AG08395 (cell line): ENCODE results near the gene CCDC40.

Experiments used
- DNase-seq: peaks from one replicate; pipeline ENCODE4 v3.0.0; 2012; ENCODE audit warnings: mixed read lengths, low spot score

The CCDC40 gene

DNA sequence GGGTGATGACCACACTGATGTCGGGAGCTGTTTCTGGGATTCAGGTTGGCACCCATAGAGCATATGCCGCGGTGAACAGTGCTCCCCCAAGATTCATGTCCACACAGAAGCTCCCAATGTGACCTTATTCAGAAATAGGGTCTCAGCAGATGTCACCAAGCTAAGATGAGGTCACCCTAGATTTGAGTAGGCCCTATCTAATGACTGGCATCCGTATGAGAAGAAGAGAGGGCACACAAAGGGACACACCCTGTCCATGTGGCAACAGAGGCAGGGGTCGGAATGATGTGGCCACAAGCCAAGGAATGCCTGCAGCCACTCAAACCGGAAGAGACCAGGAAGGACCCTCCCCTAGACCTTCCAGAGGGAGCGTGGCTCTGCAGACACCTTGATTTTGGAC is 36.3 kb upstream of the CCDC40 start:
- no peak for DNase-seq

DNA sequence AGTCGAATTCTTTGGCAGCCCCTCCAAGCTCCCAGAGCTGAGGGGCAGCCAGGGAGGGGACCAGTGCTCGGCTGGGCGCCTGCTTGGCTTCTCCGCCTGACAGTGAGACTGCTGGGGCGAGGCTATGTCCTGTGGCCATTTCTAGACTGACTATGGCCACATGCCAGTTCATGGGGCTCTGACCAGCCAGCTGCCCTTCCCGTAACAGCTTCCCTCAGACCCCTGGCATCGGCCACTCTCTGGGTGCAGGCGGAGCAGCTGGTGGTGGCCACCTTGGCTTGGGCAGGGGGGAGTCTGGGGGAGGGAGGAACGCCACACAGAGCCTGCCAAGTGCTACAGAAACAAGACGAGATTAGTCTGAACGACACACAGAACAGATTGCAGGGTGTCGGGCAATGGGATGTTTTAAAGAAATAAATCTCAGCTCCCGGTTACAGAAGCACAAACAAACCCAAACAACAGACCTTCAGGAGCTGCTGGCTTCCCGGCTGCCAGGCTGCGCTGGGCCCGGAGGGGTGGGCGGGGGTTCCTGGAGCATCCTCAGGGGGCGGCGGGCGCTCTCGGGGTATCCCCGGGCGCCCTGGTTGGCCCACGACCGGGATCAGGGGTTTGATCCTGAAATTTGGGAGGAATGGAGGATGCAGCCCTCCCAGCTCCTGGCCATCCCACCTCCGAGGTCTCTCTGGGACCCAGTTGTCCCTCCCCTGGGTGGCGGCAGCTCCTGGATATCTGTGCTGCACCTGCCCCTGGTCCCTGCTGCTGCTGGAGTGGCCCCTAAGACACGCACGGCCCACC is 35.3 kb upstream of the CCDC40 start:
- no peak for DNase-seq

DNA sequence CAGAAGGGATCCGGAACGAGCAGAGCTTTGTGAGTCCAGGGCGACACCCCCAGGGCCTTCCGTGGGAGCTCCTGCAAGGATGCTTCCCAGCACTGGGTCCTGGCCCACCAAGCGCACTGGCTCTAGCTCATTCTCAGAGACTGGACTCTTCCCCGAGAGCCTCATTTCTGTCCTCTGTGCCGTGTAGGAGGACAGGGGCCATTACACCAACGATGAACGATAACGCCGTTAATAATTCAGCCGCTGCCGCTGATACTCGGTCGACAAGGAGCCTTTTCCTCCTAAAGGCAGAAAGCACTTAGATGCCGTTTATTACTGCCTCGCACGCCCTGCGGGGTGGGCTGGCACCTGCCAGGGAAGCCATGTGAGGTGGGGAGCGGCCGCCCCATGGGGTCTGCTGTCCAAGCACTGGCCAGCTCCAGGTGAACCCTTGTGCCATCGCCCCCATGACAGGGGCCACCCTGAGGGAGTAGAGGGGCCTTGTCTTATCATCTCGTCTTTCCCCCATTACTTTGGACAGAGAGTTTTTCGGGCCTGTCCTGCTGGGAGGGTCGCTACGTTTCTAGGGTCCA is 34.3 kb upstream of the CCDC40 start:
- no peak for DNase-seq

DNA sequence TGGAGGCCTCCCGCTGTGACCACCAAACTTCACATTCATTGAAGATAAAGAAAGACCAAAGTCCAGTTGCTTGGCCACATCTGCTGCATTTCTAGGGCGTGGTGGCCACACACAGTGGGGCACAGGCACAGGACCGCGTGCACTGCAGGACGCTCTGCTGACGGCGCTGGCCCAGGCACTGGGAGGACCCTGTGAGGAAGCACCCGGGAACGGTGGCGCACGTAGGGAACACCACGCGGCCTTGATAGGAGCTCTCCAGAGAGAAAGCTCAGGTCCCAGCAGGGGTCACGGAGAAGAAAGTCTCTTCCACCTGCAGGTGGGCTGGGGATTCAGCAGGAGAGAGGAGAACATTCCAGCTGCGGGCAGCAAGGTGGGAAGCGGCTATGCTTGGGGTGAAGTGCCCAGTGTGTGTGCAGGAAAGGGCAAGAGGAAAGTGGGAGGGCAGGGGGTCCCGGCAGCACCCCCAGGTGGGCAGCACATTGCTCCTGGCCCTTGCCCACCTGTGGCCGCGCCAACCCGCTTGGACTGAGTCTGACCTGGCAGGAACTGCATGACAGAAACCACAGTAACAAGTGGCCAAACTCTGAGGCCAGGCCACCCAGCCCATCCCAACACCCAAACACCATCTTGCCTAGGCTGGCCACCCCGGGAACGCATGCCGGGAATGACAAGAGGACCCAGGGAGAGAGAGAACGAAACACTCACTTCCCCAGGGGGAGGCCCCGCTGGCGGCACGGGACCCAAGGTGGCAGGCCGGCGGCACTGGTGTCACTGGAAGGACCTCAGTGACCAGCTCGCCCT is 33.6 kb upstream of the CCDC40 start:
- no peak for DNase-seq

DNA sequence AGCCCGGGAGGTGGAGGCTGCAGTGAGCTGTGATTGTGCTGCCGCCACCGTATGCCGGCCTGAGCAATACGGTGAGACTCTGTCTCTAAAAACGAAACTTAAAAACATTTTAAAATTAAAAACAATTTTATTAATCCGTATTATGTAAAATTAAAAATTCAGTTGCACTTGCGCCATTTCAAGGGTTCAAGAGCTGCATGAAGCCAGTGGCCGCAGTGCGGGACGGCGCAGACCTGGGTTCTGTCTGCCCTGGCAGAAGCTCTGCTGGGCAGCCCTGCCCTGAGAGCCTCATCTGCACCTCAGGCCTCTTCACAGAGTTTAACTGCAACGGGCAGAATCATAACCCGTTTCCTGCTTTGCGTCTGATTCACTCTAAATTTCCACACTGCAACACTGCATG is 32.5 kb upstream of the CCDC40 start:
- DNase-seq, result no peak

DNA sequence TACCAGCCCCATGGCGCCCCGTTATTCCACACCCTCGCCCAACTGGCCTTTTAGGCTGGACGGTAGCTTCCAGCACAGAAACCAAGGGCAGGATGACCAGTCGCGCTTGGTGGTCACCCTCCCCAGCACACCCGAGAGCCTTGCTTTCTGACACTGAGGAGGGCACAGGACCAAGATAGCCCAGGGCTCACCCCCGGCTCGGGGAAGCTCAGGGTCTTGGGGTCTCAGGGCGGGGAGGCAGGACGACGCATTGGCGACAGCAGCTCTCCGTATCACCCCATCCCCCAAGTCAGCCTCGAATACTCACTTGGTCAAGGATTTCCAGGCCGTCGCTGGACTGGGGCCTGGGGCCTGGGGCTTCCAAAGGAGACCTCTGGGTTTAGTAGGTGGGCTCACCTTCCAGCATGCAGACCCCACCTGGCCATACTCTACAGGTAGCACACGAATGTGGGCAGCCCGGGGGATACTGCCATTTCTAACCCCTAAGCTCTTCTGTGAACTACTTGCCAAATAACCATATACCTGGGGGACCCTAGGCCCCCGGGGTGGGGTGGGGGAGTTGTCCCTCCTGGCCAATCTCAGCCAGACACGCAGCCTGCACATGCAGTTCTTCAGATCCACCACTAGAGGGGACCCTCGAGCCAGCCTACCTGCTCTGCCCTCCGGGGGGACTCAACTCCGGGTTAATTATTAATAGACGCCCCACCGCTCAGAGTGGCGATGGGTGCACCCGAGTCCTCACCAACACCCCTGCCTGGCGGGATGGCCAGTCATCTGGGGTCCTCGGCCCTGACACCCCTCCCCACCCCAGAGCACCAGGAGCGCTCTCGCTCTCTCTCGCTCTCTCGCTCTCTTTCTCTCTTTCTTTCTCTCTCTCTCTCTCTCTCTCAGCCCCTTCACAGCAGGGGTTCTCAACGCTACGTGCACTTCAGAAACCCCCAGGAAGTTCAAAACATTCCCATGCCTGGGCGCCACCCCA is 30.8 kb upstream of the CCDC40 start:
- DNase-seq, result peak; percentile 89

DNA sequence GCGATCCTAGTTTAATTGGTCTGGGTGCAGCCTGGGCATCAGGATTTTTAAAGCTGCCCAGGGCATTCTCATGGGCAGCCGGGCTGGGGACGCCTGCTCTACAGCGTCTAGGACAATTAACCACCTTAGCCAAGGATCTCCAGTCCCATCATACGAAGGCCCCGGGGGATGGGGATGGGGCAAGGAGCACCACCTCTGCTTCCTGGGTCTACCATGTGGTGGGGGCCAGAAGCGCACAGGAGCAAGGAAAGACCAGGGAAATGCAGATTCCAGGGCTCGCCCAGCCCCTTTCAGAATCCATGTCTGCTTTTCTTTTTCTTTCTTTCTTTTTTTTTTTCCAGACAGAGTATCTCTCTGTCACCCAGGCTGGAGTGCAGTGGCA is 30.1 kb upstream of the CCDC40 start:
- no peak for DNase-seq

DNA sequence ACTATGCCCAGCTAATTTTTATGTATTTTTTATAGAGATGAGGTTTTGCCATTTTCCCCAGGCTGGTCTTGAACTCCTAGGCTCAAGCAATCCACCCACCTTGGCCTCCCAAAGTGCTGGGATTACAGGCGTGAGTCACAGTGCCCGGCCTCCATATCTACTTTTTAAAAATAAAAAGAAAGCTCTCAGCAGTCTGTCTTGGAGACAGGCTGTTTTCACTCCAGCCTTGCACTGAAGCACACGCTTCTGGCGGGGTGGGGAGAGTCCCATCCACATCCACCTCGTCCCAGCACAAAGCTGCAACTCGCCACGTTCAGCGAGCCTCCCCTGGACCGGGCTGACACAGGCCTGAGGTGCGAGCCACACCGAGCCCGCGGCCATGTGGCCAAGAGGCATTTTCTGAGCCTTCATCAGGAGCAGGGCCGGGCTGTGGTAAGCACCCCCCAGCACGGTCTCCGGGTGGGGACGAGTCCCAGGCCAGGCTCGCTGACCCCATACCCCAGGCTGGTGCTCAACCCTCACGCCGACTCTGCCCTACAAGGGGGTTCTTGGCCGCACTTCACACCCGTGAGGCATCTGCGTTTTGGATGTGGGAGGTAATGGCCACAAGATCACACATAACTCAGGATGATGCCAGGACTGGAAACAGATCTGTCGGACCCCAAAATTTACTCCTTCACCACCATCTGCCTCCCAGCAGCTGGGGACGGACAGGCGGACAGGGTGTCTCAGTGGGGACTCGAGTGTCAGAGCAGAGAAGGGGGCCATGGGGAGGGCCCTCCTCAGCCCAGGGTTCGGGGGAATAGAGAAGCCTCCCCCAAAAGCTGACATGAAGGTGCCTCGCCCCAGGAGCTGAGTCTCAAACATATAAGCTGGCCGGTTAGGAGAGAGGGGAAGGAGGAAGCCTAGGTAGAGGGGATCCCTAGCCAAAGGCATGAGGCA is 29.4 kb upstream of the CCDC40 start:
- DNase-seq, result no peak

DNA sequence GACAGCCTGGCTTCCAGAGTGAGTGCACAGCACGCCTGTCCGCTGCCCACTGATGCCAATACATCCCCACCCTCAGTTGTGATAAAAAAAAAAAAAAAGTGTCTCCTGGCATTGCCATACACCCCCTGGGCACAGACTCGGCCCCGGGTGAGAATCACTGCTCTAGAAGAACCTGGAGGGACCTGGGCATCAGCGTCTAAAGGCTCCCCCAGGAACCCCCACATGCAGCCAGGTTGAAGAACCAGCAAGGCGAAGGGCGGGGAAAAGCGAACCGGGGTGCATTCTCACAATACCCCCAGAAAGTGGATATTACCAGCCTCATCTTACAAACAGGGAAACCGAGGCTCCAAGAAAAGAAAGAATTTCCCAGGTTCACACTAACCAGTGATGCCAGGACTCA is 28.5 kb upstream of the CCDC40 start:
- DNase-seq, result no peak

DNA sequence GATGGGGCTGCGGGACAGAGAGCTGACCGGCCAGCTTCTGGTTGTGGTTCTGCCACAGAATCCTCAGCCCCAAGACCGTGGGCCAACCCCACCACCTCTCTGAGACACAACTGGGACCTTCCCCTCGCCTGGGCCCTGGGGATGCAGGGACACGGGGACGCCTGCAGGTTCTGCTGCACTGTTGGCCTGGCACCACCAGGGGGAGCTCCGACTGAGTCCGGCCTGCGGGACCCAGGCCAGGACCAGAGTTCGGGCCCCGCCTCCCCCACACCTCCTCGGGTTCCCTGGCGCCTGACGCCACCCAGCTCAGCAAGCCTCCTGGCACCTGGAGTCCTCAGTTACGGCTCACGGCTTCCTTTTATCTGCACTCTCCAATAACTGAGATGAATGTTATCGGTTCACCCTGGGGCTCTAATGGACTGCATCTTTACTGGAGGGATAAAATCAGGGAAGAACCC is 28.0 kb upstream of the CCDC40 start:
- peak; percentile 92 for DNase-seq

DNA sequence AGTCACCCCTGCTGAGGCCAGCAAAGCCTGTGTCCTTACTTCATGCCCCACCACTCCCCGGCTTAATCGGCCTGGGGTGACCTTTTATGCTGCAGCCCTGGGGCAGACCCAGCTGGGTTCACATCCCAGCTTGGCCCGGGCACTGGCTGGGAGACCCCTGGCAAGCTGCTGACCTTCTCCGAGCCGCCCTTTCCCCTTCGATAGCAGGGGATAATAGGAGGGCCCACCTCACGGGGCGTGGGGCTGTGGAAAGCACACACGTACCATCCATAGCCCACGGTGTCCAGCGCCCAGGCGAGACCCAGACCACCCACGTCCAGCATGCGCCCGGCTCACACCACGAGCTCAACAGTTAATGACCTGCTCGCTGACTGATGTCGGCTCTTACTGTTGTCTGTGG is 27.6 kb upstream of the CCDC40 start:
- no peak for DNase-seq

DNA sequence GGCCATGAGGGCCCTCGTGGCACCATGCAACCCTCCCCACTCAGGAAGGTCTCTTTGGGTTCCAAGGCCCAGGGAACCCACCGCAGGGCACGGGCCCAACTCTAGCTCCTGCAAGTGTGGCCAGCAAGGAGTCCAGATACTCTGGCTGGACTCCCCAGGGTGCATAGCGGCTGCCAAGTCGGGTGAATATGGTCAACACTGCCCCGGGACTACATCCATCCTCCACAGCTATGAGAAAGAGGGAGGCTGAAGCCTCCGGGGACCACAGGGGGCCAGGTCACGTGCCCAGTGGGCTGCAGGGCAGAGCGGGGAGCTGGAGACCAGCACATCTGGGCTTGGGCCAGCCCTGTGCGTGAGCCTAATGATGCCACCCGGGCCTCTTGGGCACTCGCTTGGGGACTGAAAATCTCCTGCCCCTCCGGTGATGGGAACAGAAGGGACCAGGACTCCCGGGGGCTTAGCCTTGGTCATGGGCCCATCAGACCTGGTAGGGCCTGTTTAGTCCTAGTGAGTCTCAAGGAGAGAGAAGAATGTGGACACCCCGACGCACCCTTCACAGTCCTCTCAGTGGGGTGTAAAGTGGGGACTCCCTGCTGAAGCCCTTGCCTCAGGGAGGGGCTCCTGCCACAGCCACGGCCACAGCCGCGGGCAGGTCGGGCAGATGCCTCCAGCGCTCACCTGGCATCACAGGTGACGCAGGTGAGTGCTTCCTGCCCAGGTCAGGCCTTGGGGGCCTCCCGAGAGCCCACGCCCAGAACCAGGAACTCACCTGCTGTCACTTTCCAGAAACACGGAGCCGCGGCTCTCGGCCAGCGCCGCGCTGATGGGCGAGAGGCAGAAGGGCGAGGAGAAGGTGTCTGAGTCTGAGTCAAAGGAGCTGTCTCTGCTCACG is 26.8 kb upstream of the CCDC40 start:
- no peak for DNase-seq

DNA sequence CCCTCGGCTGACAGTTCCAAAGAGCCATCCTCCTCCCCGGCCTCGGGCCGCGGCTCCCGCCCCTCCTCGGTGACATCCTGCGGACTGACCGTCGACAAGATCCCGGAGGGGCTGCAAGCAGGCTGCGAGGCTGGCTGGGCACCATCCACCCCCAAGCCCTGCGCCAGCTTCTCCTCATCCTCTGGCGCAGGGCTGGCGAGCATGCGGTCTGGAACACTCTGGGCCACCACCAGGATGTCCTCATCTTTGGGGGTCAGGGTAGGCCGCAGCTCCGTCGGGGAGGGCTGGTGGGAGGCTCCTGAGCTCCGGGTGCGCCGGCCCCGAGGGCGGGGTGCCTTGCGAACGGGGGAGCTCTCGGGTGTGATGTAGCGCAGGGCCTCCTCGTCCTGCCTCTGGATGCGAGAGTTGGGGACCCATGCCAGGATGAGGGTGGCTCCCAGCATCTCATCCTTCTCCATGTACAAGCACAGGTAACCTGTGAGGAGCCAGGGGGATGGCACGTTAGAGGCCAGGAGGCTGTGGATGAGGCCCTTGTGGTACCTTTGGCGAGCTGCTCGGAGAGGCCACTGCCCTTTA is 26.1 kb upstream of the CCDC40 start:
- no peak for DNase-seq

DNA sequence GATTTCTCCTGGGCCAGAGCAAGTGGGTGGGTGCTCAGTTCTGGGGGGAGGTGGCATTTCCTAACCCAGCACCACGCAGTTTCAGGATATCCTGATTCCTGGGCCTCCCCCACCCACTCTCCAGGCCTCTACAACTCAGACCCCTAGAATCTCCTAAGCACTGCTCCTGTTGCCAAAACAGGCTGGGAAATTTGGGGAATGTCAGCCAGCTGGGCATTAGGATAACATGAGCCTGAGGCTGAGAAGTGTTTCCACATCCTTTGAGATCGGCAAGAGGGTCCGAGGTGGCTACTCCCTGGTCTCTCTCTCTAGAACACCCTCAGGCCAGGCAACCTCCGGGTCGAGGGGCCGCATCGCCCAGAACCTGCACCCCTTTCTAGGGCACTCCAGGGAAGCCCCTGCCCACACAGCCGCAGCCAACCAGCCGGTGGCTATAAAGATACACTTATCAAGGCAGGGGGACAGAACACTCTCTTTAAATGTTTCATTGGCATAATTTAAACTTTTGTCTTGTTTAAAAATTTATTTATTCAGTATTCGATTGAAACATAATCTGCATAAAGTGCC is 24.4 kb upstream of the CCDC40 start:
- no peak for DNase-seq

DNA sequence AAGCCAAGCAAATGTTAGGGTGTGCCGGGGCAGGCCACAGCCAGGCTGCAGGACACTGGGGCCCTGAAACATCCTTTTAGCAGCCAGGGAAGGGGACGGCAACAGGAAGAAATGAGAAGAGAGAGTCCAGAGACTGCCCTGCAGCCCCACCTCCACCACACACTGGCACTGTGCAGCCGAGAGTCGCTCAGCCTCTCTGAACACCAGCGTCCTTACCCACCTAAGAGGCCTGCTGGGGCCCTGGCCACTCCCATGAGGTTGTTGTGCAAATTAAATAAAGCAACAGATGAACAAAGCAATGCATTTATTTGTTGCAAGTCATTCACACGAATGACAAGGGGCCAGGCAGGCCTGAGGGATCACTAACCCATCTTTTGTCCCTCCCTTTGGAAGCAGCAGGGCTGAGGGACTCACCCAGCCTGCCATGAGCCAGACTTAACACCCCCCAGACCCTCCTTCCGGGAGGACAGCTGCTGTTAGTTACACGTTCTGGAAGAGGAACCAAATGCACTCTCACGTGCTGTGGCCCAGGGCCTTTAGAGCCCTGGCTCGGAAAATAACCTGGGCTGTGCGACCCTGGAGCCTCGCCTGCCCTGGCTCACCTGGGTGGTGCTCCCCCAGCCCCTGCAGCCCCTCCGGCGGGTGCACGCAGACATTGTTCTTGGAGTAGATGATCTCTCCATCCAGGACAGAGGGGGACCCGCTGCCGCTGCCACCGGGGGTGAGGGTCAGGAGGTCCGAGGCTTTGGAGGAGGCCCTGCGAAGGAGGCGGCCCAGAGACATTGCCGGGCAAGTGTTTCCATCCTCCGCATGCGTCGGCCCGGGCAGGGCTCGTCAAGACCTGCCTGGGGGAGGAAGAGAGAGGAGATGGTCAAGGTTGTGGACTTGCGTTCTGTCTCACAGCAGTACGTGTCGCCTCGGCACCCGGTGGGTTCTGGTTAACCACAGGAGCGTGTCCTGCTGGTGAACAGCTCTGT is 23.4 kb upstream of the CCDC40 start:
- DNase-seq, result no peak

DNA sequence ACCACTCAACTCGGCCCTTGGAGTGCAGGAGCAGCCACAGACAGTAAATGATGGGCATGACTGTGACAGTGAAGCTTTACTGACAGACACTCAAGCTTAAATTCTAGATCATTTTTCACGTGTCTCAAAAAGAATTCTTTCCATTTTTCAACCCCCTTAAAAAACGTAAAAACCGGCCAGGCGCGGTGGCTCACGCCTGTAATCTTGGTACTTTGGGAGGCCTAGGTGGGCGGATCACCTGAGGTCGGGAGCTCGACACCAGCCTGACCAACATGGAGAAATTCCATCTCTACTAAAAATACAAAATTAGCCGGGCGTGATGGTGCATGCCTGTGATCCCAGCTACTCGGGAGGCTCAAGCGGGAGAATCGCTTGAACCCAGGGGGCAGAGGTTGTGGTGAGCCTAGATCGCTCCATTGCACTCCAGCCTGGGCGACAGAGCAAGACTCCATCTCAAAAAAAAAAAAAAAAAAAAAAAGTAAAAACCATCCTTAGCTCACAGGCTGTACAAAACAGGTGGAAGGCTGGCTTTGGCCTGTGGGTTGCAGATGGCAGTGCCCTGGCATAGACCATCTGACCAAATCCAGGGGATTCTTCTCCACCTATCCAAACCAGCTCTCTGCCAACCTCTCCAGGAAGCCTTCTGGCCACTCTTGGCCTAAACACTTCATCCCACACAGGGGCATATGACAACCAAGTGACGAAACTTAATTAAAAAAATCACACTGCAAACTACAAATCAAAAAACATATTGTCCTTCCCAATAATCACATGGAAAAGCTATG is 19.0 kb upstream of the CCDC40 start:
- DNase-seq, result no peak
